Epithelial cell of proximal tubule (primary cell): ENCODE measurements around the gene HSPA12B. TPM values are rescaled to one million over a fixed set of nuclear protein-coding genes. Genes with fewer than 3 reads are reported as not detected.
A peak's percentile ranks its signal among the peaks of the same experiment; 100 is the strongest.

Source experiments
- DNase-seq: peaks from one replicate; pipeline ENCODE4 v3.0.0-alpha.2; 2011; ENCODE audit warnings: low read depth
- H3K4me3 ChIP-seq: 2 replicates; pipeline ENCODE4 v1.5.1; 2011; ENCODE audit warnings: low read depth, mild to moderate bottlenecking, low read length
- CTCF ChIP-seq: conservative IDR thresholded peaks from 2 replicates; pipeline ENCODE4 v1.5.1; 2012; ENCODE audit warnings: low read depth, mild to moderate bottlenecking, low read length
- total RNA-seq: library from RNA; depleted of rRNA; stranded (reverse); fragments of >200 nt; gene quantifications from 2 replicates; pipeline ENCODE4 v1.2.3, GENCODE V29; 2015

HSPA12B gene
- total RNA-seq, 1 donor from 2014 or later: not detected

GRCh38 chr20:3759316-3759823, 26.9 kb downstream of the HSPA12B start:
- TF ChIP-seq CTCF: no peak
- H3K4me3 ChIP-seq: no peak overlapping the region
- DNase-seq: no peak

- DNase-seq: no peak
- H3K4me3 ChIP-seq: no peak overlapping the region
Observed at GRCh38 chr20:3759884-3760283, 27.4 kb downstream of the HSPA12B start.

GRCh38 chr20:3760655-3761348, 28.3 kb downstream of the HSPA12B start:
- no peak for TF ChIP-seq CTCF
- no peak overlapping the region for H3K4me3 ChIP-seq
- DNase-seq: peak; percentile 13

More at GRCh38 chr20:3759884-3760283, 27.4 kb downstream of the HSPA12B start:
- TF ChIP-seq CTCF: no peak

- TF ChIP-seq CTCF: no peak
- no peak overlapping the region for H3K4me3 ChIP-seq
- DNase-seq: no peak
Observed at GRCh38 chr20:3763671-3764601, 31.5 kb downstream of the HSPA12B start.

GRCh38 chr20:3764659-3765058, 32.2 kb downstream of the HSPA12B start:
- no peak for DNase-seq
- no peak overlapping the region for H3K4me3 ChIP-seq
- no peak for TF ChIP-seq CTCF

- DNase-seq: no peak
- H3K4me3 ChIP-seq: no peak overlapping the region
- TF ChIP-seq CTCF: no peak
Observed at GRCh38 chr20:3765171-3765882, 32.8 kb downstream of the HSPA12B start.
